COLO829 (cell line): ENCODE data around the gene NHERF2.
A peak's percentile ranks its signal among the peaks of the same experiment; 100 is the strongest.
"Not testable (repeated sequence)": the region's sequence is repeated elsewhere in the genome, so short reads cannot be mapped to it uniquely, and the experiment has no call there.

Experiments used
- DNase-seq: peaks from one replicate; pipeline ENCODE4 v3.0.0; 2012; ENCODE audit warnings: low spot score

The NHERF2 gene

DNA sequence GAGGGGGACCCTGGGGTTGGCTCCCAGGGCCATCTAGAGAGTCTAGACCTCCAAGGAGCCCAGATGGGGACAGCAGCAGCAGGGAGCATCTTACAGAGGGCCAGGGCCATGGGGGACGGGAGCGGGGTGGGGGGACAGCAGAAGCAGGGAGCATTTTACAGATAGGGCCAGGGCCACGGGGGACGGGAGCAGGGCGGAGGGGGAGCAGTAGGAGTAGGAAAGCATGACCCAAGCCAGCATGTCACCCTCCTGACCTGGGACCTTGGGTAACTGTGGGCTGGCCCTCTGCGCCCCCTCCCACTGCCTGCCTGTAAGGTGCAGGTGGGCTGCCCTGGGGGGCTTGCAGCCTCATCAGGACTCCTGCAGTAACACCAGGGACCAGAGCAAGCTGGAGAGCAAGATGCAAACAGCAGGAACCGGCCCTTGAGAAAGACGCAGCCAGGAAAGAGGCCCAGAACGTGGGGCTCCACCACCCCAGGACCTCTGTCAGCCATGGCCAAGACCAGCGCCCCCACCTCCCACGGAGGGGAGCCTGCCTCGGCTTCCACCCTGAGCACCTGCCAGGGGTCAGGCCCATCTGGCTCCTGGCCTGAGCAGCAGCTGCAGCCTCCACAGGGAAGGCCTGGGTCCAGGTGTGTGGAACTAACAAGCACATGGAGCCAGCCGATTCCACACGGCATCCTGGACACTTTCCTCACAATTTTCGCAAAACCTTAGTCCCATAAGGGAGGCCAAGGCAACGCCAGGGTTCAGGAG lies 19.4 kb upstream of the NHERF2 start:
- no peak for DNase-seq

DNA sequence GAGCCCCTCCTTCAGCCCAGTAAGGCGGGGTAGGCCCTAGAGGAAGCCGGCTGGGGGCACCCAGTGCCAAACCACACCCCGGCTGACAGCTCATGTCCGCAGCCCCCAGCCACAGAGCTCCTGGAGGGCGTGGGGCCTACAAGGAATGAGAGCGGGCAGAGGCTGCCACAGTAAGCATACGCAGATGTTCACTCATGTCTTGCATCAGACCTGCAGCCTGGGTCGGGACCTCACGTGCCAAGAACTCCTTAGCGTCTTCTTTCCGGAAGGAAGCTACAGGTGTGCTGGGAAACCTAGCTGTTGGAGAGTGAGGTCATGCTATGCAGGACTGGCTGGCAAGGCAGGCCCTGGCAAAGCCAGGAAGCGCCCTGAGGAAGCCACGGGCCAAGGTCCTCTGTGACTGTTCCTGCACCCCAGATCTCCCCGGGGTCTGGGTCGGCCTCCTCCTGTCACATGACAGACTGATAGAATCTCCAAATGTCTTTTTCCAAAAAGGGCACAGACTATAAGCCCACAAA lies 18.6 kb upstream of the NHERF2 start:
- DNase-seq, result no peak

DNA sequence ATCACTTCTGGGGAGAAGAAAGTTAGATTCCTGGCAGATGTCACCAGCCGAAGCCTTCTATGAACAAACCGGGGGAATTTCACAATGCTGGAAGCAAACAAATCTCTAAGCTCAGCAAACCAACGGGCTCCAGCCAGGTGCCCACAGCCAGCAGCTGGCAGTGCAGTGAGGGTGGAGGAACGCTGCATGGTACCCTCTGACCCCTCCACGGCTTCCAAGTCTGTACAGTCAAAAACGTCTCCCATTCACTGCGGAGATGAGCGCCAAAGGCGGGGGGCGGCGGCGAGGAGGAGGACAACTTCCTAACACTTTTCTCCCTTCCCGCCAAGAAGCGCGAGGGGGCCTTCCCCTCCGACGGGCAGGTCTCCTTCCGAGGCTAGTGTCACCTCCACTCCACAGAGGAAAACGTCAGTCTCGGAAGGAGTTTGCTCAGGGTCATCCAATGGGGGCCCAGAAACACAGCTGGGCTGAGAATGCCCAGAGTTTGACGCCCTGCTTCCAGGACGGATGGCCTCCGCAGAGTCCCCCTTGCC lies 18.0 kb upstream of the NHERF2 start:
- no peak for DNase-seq

DNA sequence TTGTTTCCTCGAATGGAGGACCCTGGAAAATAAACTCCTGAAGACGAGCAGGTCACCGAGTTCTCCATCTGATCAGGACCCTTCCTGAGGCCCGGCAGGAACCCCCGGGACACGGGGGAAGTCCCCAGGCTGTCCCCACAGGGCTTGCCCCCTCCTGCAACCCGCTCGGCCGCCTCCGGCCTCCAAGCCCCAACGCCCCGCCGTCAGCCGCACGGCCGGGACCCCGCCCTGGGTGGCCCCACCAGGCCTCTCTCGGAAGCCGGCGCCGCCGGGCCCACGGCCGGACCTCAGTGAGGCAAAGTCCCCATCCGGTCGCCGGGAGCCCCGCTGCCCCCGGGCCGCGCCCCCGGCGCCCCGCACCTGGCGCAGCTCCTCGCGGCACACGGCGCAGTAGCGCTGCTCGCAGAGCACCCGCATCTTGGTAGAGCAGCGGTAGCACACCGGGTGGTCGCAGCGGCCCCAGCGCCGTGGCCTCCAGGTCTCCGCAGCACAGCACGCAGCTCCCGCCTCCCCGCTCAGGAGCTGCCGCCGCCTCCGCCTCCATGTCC lies 17.5 kb upstream of the NHERF2 start:
- no peak for DNase-seq

DNA sequence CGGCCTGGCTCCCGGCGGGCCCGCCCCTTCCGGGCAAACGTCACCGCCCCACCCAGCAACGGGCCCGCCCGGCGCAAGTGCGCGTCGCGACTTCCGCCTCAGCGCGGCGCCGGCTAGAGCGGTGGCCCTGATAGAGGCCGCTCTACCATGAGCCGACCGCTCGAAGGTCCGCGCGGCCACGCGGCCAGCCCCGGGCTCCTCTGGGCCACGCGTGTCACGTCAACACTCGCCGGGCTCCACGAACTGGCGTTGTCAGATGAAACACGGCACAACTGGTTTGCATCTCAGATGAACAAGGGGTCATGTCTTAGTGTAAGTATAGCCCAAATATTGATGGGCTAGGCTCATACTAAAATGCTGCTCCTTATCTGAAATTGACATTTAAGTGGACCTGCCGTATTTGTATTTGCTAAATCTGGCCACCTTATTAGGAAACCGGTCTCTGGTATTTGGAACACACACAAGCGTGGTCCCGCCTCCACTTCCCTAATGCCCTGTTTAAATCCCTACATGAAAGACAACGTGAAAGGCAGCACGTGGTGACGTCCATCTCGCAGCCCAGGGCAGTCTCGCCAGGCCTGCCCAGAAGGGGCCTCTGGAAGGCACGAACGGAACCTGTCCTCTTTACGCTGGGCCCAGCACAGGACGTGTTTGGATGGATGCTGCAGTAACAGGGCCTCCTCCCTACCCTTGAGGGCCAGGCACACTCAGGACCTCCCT lies 16.8 kb upstream of the NHERF2 start, which contains the start of gene ZNF598:
TSS of gene ZNF598 (minus strand) at position 31 of the 720 bp plus-strand sequence.
- DNase-seq, result peak; percentile 85

DNA sequence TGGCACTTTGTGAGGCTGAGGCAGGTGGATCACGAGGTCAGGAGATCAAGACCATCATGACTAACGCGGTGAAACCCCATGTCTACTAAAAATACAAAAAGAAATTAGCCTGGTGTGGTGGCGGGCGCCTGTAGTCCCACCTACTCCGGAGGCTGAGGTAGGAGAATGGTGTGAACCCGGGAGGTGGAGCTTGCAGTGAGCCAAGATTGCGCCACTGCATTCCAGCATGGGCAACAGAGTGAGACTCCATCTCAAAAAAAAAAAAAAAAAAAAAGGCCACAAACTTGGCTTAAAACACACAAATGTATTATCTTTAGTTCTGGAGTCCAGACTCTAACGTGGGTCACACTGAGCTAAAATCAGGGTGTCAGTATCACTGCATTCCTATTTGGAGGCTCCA lies 15.0 kb upstream of the NHERF2 start:
- DNase-seq, result not testable (repeated sequence)

DNA sequence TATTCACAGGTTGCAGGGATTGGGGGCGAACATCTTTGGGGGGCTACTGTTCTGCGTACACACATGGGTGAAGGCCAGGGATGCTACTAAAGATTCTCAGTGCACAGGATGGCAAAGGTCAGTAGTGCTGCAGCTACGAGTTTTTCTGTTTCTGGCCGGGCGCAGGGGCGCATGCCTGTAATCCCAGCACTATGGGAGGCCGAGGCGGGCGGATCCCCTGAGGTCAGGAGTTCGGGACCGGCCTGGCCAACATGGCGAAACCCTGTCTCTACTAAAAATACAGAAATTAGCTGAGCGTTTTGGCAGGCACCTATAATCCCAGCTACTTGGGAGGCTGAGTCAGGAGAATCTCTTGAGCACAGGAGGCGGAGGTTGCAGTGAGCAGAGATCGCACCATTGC lies 13.2 kb upstream of the NHERF2 start:
- no peak for DNase-seq

DNA sequence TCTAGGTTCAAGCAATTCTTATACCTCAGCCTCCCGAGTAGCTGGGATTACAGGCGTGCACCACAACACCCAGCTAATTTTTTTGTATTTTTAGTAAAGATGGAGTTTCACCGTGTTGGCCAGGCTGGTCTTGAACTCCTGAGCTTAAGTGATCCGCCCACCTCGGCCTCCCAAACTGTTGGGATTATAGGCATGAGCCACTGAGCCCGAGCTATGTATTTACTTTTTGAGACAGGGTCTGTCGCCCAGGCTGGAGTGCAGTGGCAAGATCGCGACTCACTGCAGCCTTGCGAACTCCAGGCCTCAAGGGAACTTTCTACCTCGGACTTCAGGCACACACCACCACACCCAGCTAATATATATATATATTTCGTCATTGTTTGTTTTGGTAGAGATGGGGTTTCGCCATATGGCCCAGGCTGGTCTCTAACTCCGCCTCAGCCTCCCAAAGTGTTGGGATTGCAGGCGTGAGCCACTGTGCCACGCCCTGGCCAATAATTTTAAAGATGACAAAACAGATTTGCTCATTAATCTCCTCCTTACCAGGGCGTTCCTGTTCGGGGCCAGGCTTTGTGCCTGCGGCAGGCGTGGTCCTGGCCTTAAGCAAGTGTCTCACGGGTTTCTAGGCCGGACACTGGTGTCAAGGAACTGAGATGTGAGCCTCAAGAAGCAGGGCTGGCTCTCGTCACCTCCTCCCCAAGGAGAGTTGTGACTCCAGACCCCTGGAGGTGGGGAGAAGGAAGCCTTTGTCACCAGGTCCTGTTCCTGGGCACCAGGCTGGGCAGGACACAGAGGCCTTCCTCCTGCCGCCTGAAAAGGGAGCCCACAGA lies 11.4 kb upstream of the NHERF2 start:
- no peak for DNase-seq

DNA sequence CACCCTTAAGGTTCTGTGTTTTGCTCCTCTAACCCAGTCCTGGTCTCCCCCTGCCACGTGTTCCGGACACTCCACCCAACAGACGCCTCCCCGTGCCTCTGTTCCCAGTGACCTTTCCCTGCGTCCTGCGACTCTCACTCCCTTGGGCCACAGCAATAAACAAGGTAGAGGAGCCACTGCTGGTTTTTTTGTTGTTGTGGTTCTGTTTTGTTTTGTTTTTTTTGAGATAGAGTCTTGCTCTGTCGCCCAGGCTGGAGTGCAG lies 10.8 kb upstream of the NHERF2 start:
- DNase-seq, result no peak

DNA sequence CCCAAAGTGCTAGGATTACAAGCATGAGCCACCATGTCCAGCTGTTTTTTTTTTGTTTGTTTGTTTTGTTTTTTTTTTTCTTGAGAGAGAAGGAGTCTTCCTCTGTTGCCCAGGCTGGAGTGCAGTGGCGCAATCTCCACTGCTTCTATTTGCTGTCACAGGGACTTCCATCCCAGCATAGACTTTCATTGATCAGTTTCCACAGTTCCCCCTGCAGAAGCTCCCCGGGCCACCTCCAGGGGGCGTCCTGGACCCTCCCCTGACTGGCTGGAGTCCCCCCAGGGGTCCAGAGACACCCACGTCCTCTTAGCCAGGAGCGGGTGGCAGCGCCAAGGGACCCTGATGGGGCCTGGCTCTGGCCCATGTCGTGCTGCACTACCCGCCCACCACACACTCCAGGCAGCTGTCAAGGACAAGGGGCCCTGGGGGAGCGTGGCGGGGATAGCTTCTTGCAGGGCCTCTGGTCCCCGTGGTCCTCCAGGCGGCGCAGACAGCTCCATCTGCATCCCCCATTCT lies 10.2 kb upstream of the NHERF2 start:
- no peak for DNase-seq

DNA sequence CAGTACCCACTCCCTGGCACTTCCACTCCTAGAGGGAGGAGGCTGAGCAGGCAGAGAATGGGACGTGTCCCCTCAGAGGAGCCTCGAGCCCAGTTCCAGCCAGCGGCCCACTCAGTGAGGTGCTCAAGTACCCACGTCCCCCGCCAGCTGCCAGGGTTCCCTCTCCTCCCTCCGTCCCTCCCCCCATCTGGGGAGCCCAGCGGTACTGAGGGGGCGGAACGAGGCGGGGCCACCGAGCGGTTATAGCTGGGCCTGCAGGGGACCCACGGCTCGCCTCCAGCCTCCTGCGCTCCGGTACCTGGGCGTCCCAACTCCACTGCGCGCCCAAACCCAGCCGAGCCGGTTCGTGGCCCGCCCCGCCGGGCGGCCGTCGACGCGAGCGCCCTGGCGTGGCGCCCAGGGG lies 7.2 kb upstream of the NHERF2 start, which contains the start of gene NPW:
TSS of gene NPW (plus strand) at position 268 of the 403 bp plus-strand sequence.
- DNase-seq, result no peak

DNA sequence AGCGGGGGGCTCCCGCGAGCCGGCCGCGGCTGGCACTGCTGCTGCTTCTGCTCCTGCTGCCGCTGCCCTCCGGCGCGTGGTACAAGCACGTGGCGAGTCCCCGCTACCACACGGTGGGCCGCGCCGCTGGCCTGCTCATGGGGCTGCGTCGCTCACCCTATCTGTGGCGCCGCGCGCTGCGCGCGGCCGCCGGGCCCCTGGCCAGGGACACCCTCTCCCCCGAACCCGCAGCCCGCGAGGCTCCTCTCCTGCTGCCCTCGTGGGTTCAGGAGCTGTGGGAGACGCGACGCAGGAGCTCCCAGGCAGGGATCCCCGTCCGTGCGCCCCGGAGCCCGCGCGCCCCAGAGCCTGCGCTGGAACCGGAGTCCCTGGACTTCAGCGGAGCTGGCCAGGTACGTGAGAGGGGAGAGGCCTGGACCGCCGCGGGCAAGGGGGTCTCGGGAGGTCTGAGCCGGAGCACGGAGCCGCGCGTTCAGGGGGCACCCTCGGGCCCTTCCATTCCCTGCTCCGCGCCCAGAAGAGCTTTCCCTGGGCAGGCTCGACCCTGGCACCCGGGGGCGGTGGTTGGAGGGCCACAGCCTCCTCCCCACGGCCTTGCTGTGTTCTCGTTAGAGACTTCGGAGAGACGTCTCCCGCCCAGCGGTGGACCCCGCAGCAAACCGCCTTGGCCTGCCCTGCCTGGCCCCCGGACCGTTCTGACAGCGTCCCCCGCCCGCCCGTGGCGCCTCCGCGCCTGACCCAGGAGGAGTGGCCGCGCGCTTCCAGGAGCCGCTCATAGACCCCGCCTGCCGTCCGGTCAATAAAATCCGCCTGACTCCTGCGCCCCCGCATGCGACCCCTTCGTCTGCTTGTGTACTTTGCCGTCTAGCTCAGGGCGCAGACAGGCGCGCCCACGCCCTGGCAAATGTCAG lies 6.5 kb upstream of the NHERF2 start:
- no peak for DNase-seq

DNA sequence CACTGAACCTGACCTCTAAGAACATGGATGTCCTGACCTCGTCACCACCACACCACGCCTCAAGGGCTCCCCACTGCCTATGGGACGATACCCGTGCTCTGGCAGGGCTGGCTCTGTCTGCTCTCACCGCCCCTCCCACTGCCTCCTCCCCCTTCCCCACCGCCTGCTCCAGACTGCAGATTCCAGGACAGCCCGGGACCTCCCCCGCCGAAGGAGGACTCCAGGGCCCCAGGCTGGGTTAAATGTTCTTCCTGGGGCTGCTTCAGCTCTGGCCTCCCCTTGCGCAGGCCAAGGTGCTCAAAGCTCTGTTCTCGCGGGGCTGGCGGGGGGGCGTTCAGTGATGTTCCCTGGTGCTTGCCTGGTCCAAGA lies 4.0 kb upstream of the NHERF2 start:
- DNase-seq, result peak; percentile 36

DNA sequence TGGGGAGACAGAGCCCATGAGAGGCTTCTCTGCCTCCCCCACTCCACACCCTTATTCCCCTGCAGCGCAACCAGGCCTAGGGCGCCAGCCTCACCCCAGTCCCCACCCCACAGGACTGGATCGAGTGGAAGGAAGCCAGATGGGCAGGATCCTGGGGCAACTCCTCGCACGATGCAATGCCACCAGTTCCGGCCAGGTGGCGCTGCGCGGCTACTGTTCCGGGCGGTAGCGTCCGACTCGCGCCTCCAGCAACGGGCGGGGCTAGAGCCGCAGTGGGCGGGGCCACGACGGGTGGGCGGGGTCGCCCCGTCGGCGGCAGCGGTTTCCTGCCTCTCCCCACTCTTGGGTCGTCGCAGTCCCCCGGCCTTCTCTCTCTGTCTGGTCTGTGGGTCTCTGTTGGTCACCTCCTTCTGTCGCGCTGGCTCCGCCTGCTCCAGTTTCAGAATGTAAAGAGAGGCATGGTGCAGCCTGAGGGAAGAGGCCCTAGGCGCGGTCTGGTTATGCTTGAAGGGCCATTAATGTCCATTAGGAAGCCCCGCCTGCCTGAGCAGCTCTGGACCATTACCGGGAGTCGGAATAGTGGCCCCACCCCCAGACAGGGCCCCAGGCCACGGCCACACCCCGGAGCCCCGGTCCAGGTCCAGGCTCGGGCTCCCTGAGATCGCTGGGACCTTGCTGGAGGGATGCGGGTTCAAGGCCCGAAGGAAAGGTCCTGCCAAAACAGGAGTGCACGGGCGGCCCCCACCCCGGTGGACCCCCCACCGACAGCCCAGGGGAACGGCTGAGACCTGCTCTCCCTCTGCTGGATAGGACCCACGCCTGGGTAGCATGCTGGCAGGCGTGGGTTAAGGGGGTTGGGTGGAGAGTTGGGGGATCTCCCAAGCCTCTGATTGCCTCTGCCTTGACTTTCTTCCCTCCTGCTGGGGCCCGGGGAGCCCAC lies 3.3 kb upstream of the NHERF2 start:
- DNase-seq, result peak; percentile 95

DNA sequence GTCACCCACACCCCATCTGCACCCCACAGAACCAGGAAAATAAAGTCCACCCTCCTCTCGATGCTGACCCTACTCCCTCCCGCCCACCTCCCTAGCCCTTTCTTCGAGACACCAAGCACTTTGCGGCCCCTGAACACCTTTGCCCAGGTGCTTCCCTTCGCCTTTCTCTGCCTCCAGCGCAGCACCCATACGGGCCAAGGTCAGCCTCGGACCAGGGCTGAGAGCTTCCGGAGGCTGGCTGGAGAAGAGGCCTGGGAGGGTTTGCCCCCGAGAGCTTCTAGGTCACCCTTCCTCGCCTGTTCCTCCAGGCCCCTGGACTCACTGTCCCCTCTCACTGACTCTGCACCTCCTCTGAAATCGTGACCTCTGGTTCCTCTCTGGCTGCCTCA lies 2.7 kb upstream of the NHERF2 start:
- no peak for DNase-seq

DNA sequence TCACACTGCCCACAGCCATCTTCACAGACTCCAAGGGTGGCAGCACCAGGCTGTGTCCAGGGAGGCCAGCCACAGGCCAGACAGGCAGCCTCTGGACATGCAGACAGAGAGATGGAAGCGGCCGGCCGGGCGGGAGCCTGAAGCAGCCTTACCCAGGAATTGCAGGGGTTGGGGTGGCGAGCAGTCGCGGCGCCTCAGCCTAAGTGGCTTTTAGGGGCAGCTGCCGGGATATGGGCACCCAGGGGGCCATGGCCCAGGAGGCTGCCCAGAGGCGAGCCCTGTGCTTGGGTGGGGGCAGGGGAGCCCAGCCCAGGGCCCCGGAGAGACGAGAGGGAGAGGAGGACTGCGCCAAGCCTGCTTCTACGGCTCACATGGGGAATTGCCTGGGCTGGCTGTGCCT lies 1.5 kb upstream of the NHERF2 start:
- DNase-seq, result no peak

DNA sequence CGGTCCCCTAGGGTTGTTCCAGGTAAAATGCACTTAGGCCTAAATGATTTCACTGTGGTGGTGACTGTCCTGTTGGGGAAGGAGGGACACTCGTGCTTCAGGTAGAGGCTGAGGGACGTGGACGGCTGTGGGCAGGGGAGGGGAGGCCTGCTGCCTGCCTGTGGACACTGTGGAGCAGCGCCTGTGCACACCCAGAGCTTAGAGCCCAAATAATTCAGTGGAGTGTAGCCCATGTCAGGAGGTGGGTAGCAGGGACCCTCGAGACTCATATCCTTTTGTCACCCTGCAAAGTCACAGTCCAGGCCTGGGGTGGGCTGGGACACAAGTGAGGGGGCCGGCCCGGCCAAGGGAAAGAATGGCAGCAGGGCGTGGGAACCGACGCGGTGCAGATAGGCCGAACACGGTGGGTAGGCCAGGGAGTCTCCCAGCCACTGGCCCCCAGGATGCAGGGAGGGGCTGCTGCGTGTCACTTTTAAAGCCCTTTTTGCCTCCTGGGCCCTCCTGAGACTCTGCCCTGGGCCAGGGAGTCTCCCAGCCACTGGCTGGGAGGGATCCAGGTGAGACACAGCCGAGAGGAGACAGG lies 733 bp upstream of the NHERF2 start:
- no peak for DNase-seq

DNA sequence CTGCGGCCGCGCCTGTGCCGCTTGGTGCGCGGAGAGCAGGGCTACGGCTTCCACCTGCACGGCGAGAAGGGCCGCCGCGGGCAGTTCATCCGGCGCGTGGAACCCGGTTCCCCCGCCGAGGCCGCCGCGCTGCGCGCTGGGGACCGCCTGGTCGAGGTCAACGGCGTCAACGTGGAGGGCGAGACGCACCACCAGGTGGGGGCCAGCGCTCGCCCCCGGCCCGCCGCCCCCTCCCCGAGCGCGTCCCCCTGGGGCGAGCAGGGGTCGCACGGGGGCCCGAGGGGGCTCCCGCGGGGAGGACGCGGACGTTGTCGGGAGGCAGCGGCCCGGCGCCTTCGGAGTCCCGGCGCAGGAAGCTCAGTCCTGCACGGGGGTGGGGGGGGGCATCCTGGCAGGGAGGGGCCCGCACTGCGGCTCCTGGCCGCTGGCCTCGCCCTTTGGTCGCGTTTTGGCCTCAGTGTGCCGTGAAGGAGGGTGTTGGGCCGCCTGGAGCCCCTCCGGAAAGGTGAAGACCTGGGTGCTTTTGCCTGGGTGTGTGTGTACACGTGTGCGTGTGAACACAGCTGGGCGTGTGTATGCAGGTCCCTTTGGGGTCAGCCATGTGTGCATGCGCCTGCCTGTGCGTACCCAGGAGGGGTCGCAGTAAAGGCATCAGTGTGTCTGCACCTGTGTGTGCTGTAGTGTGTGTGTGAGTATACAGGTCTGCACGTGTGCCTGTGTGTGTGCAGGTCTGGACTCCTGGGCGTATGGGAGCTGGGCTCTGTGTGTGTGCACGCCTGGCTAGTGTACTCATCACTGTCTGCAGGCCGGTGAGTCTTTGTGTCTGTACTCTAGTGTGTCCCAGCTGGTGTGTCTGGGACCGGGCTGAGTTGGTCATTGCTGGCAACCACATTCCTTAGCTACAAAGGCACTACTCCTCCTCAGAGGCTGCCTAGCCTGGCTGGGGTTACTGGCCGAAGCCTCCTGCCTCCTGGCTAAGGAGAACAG lies 615 bp downstream of the NHERF2 start:
- DNase-seq, result no peak
